CD4-positive, CD25-positive, alpha-beta regulatory T cell (primary cell): Measurements from ENCODE around the gene AMMECR1. TPM values are rescaled to one million over a fixed set of nuclear protein-coding genes. Genes with fewer than 3 reads are reported as not detected.
A peak's percentile ranks its signal among the peaks of the same experiment; 100 is the strongest.

Experiments
- ATAC-seq, 2 donors: fragments of 150-1000 bp; cut with Tn5 transposase; one replicate each; pipeline ENCODE4 v1.10.0; 2021; ENCODE audit warnings: low read depth in 2 of 2, moderate number of reproducible peaks in 2 of 2, moderate library complexity in 1 of 2
- DNase-seq, 3 donors: peaks; one replicate each; pipeline versions ENCODE4 v3.0.0 to v3.0.0-alpha.2; 2012 to 2022; ENCODE audit warnings: mixed read lengths in 1 of 3
- H3K27ac ChIP-seq: one replicate; pipeline ENCODE4 v1.7.0; 2013; ENCODE audit warnings: mild to moderate bottlenecking, low read length; ENCODE audit not compliant: insufficient read depth, poor library complexity, severe bottlenecking
- H3K27me3 ChIP-seq: one replicate; pipeline ENCODE4 v1.7.0; 2013; ENCODE audit warnings: low read length; ENCODE audit not compliant: control insufficient read depth, insufficient read depth
- H3K36me3 ChIP-seq: one replicate; pipeline ENCODE4 v1.7.0; 2013; ENCODE audit warnings: mild to moderate bottlenecking, low read length, moderate library complexity; ENCODE audit not compliant: control insufficient read depth, insufficient read depth
- H3K4me1 ChIP-seq: 2 replicates; pipeline ENCODE4 v1.7.0; 2013; ENCODE audit warnings: mild to moderate bottlenecking, low read length; ENCODE audit not compliant: insufficient read depth, control insufficient read depth, poor library complexity, severe bottlenecking
- H3K4me3 ChIP-seq: one replicate; pipeline ENCODE4 v1.7.0; 2013; ENCODE audit warnings: low read depth, mild to moderate bottlenecking, low read length, moderate library complexity
- H3K9me3 ChIP-seq, 2 experiments: 1 replicate in 1 of 2; 2 replicates in 1 of 2; pipeline ENCODE4 v1.7.0; 2013; ENCODE audit warnings: low read length in 2 of 2, mild to moderate bottlenecking in 1 of 2, moderate library complexity in 1 of 2; ENCODE audit not compliant: control insufficient read depth in 2 of 2
- H3K27ac Mint-ChIP-seq, 3 donors: one replicate each; pipeline ENCODE4 v1.8.0; 2020 to 2022; ENCODE audit warnings: mild to moderate bottlenecking in 3 of 3, mixed read lengths in 3 of 3, moderate library complexity in 2 of 3
- H3K27me3 Mint-ChIP-seq: one replicate; pipeline ENCODE4 v1.8.0; 2022; ENCODE audit warnings: mild to moderate bottlenecking, mixed read lengths
- H3K36me3 Mint-ChIP-seq: one replicate; pipeline ENCODE4 v1.8.0; 2020; ENCODE audit warnings: mixed read lengths
- H3K4me1 Mint-ChIP-seq, 4 donors: one replicate each; pipeline ENCODE4 v1.8.0; 2020 to 2022; ENCODE audit warnings: mixed read lengths in 4 of 4, mild to moderate bottlenecking in 1 of 4
- H3K4me3 Mint-ChIP-seq, 4 donors: one replicate each; pipeline ENCODE4 v1.8.0; 2020 to 2022; ENCODE audit warnings: mild to moderate bottlenecking in 4 of 4, mixed read lengths in 4 of 4, moderate library complexity in 3 of 4
- H3K9me3 Mint-ChIP-seq, 7 donors: one replicate each; pipeline ENCODE4 v1.8.0; 2020 to 2022; ENCODE audit warnings: mixed read lengths in 7 of 7, mild to moderate bottlenecking in 3 of 7, moderate library complexity in 2 of 7
- polyA plus RNA-seq, 4 donors: library from polyadenylated mRNA; unstranded; fragments of 300-500 nt; fragmentation: Illumina TruSeq; gene quantifications; one replicate each; pipeline ENCODE4 v1.2.3, GENCODE V29; 2021
- total RNA-seq: library from RNA; stranded (reverse); gene quantifications from one replicate; pipeline ENCODE4 v1.2.3, GENCODE V29; 2022

The AMMECR1 gene
- total RNA-seq (23.1 TPM), polyA plus RNA-seq (10 to 100 TPM; 11.0 to 16.1 (median 15.3) TPM)

DNA sequence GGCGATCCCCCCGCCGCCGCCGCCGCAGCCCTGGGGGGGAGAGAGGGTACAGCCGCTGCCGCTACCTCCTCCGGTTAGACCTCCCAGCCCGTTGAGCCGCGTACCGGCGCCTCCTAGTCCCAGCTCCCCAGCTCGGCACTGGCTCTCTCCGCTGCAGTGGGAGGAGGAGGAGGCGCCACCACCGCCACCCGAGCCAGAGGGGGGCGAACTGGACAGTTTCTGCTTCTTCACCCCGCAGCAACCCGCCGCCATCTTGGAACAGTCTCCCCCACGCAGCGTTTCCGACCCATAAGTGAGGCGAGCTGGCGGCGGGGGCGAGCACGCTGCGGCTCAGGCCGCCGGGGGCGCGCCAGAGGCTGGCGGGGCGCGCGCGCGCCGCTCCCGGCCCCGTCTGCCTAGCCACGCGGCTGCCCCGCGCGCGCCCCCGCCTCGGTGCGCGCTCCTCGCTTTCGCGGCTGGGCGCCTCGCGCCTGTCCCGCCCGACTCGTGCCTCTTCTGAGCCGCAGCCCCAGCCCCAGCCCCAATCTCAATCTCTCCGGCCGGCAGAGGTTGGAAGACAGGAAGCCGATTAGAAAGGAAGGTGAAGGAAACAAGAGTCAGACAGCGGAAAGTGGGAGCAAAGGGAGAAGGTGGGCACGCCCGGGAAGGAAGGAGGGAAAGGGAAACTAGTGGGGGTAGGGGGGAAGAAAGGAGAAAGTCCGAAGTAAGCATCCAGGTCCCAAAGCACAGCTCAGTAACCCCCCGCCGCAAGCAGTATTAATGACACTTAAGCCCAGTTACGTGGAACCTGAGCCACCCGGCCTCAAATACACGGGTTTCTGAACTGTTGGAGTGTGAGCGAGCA, at the start of gene AMMECR1:
TSS of gene AMMECR1 (minus strand) at position 266 of the 844 bp plus-strand sequence. CDS start at position 252, 14 bp downstream.
- Histone ChIP-seq H3K4me1 (peaks cover 14% of the 10 kb centered on the region), H3K4me3 (peak within 1 kb of the TSS; percentile 92), H3K27me3 (no peaks in the 10 kb centered on the region), H3K36me3 (no peaks in the 10 kb centered on the region), H3K27ac (peak within 1 kb of the TSS; percentile 81), H3K9me3 (no peaks in the 10 kb centered on the region)
- peak; percentile 90 to 91 for ATAC-seq
- Mint-ChIP-seq H3K27ac (peak within 1 kb of the TSS; percentile 92 to 96 (median 92)), H3K27me3 (peaks cover 5% of the 10 kb centered on the region), H3K9me3 (no peaks in the 10 kb centered on the region), H3K4me1 (peaks cover 5 to 30% (median 28%) of the 10 kb centered on the region in 4 donors), H3K4me3 (peak within 1 kb of the TSS; percentile 94 to 97 (median 95)), H3K36me3 (no peaks in the 10 kb centered on the region)
- DNase-seq, result peak; percentile 76 to 87 (median 81)

DNA sequence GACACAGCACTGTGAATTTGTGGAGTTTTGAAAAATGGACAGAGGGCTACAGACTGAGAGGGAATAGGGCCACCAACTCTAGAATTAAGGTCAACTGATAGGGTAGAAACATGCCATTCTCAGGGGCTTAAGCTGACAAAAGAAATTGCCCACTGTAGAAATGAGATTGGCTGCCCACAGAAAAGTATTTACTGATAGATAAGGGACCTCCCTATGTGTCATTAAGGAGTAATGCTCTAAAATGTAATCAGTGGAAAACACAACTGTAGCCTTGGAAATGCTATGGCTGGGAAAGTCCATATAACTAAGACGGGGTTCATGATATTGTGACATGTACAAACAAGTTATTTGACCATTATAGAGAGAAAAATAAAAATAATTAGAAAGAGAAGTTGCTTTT, 45.4 kb upstream of the AMMECR1 start:
- Mint-ChIP-seq H3K27ac (no peak overlapping the region), H3K4me3 (no peak overlapping the region)

DNA sequence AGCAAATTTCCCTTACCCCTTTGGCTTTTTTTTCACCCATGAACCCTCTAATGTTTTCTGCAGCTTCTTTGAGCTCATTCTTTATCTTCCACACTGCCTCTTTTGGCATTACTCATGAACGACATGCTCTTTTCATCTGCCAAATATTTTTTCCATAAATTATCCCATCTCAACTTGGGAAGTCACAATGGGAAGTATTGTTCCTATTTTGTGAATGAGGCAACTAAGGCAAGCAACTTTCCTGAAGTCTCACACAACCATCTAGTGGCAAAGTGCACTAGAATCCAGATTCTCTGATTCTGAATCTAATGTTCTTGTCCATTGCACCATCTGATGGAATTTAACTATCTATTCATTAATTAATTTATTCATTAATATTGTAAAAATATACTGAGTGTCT, 41.4 kb upstream of the AMMECR1 start:
- no peak for ATAC-seq
- no peak overlapping the region for H3K27ac ChIP-seq
- H3K27me3 ChIP-seq, result peaks cover 3% of the 10 kb centered on the region
- H3K27me3 Mint-ChIP-seq, result peaks cover 6% of the 10 kb centered on the region
- no peaks in the 10 kb centered on the region for H3K36me3 Mint-ChIP-seq
- no peaks in the 10 kb centered on the region for H3K4me1 Mint-ChIP-seq
- no peak overlapping the region for H3K4me3 Mint-ChIP-seq
- H3K4me1 ChIP-seq, result no peaks in the 10 kb centered on the region
- no peaks in the 10 kb centered on the region for H3K36me3 ChIP-seq
- H3K27ac Mint-ChIP-seq, result no peak overlapping the region
- no peak for DNase-seq
- H3K9me3 Mint-ChIP-seq, result peaks cover 0 to 1% (median 0%) of the 10 kb centered on the region in 7 donors
- H3K9me3 ChIP-seq, result peaks cover 0 to 2% of the 10 kb centered on the region in 2 experiments
- no peak overlapping the region for H3K4me3 ChIP-seq

More for the DNA sequence above, 45.4 kb upstream of the AMMECR1 start:
- no peaks in the 10 kb centered on the region for H3K9me3 ChIP-seq
- DNase-seq (no peak), ATAC-seq (no peak)
- H3K4me3 ChIP-seq, result no peak overlapping the region
- no peaks in the 10 kb centered on the region for H3K4me1 Mint-ChIP-seq
- no peaks in the 10 kb centered on the region for H3K36me3 Mint-ChIP-seq
- H3K27me3 ChIP-seq, result no peaks in the 10 kb centered on the region
- no peaks in the 10 kb centered on the region for H3K4me1 ChIP-seq
- peaks cover 3% of the 10 kb centered on the region for H3K27me3 Mint-ChIP-seq
- H3K36me3 ChIP-seq, result no peaks in the 10 kb centered on the region
- H3K27ac ChIP-seq, result no peak overlapping the region
- peaks cover 0 to under 1% (median 0%) of the 10 kb centered on the region in 7 donors for H3K9me3 Mint-ChIP-seq

DNA sequence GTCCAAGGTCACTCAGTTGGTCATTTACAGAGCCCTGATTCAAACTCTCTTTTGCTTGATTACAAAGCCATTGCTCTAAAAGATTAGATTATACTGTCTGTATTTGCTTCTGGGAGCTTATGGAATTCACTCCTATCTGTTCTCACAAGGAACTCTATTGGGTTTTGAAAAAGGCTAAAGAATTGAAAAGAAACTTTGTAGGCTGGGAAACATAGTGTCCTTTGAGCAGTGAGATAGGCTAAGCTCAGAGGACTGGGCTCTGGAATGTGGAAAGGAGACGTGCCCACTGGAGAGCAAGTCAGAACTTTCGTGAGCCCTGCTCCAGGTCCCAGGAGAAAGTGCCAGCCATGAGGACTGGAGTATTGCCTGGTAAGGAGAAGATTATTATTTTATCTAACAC, 40.7 kb upstream of the AMMECR1 start, which contains the start of gene RTL9:
TSS of gene RTL9 (plus strand) at position 301 of the 400 bp plus-strand sequence. CDS start 91,770 bp downstream, outside the sequence.
- Histone ChIP-seq H3K9me3 (peaks cover 0 to 2% of the 10 kb centered on the region in 2 experiments), H3K4me3 (no peak within 1 kb of the TSS), H3K36me3 (no peaks in the 10 kb centered on the region), H3K4me1 (no peaks in the 10 kb centered on the region), H3K27me3 (peaks cover 3% of the 10 kb centered on the region), H3K27ac (no peak within 1 kb of the TSS)
- Mint-ChIP-seq H3K36me3 (no peaks in the 10 kb centered on the region), H3K4me3 (no peak within 1 kb of the TSS), H3K9me3 (peaks cover 0 to 1% (median 0%) of the 10 kb centered on the region in 7 donors), H3K4me1 (no peaks in the 10 kb centered on the region), H3K27ac (no peak within 1 kb of the TSS), H3K27me3 (peaks cover 6% of the 10 kb centered on the region)
- no peak for ATAC-seq
- no peak for DNase-seq

DNA sequence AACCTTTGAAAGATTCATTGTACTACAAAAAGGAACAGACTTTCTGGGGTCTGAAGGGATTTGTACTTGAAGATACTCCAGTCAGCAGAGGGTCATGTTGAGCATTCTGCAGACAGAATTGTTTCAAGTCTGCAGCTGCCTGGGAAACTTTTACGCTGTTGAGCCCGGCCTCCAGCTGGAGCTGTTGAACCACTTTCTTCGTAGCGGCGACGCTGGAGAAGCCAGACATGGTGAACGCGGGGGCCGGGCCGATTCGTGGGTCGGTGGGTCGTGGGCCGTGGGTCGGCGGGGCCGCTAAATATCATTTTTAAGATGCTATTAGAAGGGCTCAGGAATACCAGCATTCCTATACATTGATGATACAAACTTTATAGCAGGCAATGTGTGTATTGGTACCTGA, 28.8 kb upstream of the AMMECR1 start:
- Histone ChIP-seq H3K9me3 (no peaks in the 10 kb centered on the region), H3K36me3 (no peaks in the 10 kb centered on the region), H3K4me1 (no peaks in the 10 kb centered on the region), H3K27me3 (no peaks in the 10 kb centered on the region), H3K27ac (no peak overlapping the region), H3K4me3 (no peak overlapping the region)
- no peak overlapping the region for H3K4me3 Mint-ChIP-seq
- H3K27ac Mint-ChIP-seq, result no peak overlapping the region
- H3K36me3 Mint-ChIP-seq, result no peaks in the 10 kb centered on the region
- DNase-seq (no peak), ATAC-seq (no peak)
- no peaks in the 10 kb centered on the region for H3K4me1 Mint-ChIP-seq
- H3K27me3 Mint-ChIP-seq, result peaks cover 4% of the 10 kb centered on the region
- H3K9me3 Mint-ChIP-seq, result peaks cover 0 to 3% (median 0%) of the 10 kb centered on the region in 7 donors

DNA sequence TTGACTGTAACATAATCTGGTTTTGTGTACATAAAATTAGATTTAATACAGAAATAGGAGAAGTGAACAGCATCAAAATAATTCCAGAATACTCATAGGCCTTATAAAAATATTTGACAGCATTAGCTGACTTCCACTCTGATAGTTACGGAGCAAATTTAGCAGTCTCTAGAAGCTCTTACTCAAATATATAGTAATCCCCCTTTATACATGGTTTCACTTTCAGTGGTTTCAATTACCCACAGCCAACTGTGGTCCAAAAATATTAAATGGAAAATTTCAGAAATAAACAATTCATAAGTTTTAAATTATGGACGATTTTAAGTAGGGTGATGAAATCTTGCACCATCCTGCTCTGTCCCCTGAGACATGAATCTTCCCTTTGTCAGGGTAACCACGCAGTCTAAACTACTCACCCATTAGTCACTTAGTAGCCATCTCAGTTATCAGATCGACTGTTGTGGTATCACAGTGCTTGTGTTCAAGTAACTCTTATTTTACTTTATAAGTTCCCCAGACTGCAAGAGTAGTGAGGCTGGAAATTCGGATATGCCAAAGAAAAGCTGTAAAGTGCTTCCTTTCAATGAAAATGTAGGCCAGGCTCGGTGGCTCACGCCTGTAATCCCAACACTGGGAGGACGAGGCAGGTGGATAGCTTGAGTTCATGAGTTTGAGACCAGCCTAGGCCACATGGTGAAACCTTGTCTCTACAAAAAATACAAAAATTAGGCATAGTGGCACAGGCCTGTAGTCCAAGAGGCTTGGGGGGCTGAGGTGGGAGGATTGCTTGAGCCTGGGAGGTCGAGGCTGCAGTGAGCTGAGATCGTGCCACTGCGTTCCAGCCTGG, 23.5 kb upstream of the AMMECR1 start:
- ATAC-seq (no peak), DNase-seq (no peak)
- Histone ChIP-seq H3K27me3 (no peaks in the 10 kb centered on the region), H3K27ac (no peak overlapping the region), H3K4me1 (no peaks in the 10 kb centered on the region), H3K36me3 (no peaks in the 10 kb centered on the region), H3K4me3 (no peak overlapping the region), H3K9me3 (no peaks in the 10 kb centered on the region)
- peaks cover 4% of the 10 kb centered on the region for H3K27me3 Mint-ChIP-seq
- H3K4me1 Mint-ChIP-seq, result peaks cover 0 to 5% (median 1%) of the 10 kb centered on the region in 4 donors
- H3K4me3 Mint-ChIP-seq, result no peak overlapping the region
- H3K9me3 Mint-ChIP-seq, result peaks cover 0 to 3% (median 0%) of the 10 kb centered on the region in 7 donors
- H3K27ac Mint-ChIP-seq, result no peak overlapping the region
- no peaks in the 10 kb centered on the region for H3K36me3 Mint-ChIP-seq

DNA sequence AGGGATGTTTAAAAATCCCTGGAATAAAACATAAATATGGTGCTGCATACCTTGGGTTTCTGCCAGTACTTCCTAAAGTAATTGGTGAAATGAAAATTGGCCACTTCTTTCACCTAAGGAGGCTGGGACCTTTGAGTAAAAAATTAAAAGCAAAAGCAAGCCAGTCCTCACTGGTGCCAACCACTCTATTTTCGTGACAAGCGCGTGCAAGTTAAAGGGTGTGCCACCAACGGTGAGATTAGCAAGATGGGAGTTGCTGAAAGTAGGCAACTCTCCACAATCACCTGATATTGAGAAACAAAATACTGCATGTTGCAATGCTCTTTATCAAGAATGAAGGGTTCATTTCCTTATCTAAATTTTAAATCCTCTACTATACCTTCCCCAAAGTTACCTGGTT, 21.1 kb upstream of the AMMECR1 start:
- Histone ChIP-seq H3K4me3 (no peak overlapping the region), H3K36me3 (no peaks in the 10 kb centered on the region), H3K9me3 (no peaks in the 10 kb centered on the region), H3K27me3 (no peaks in the 10 kb centered on the region), H3K4me1 (no peaks in the 10 kb centered on the region), H3K27ac (no peak overlapping the region)
- H3K4me3 Mint-ChIP-seq, result no peak overlapping the region
- H3K9me3 Mint-ChIP-seq, result peaks cover 0 to 2% (median 0%) of the 10 kb centered on the region in 7 donors
- ATAC-seq (no peak), DNase-seq (no peak)
- no peaks in the 10 kb centered on the region for H3K36me3 Mint-ChIP-seq
- peaks cover 0 to 5% (median 1%) of the 10 kb centered on the region in 4 donors for H3K4me1 Mint-ChIP-seq
- H3K27ac Mint-ChIP-seq, result no peak overlapping the region
- H3K27me3 Mint-ChIP-seq, result peaks cover 4% of the 10 kb centered on the region
